ENCODE measurements around the gene PRSS16. TPM values are rescaled to one million over a fixed set of nuclear protein-coding genes. Genes with fewer than 3 reads are reported as not detected.

Gene PRSS16
- total RNA-seq, 1 experiment from 2014 or later, result 16.4 TPM

DNA sequence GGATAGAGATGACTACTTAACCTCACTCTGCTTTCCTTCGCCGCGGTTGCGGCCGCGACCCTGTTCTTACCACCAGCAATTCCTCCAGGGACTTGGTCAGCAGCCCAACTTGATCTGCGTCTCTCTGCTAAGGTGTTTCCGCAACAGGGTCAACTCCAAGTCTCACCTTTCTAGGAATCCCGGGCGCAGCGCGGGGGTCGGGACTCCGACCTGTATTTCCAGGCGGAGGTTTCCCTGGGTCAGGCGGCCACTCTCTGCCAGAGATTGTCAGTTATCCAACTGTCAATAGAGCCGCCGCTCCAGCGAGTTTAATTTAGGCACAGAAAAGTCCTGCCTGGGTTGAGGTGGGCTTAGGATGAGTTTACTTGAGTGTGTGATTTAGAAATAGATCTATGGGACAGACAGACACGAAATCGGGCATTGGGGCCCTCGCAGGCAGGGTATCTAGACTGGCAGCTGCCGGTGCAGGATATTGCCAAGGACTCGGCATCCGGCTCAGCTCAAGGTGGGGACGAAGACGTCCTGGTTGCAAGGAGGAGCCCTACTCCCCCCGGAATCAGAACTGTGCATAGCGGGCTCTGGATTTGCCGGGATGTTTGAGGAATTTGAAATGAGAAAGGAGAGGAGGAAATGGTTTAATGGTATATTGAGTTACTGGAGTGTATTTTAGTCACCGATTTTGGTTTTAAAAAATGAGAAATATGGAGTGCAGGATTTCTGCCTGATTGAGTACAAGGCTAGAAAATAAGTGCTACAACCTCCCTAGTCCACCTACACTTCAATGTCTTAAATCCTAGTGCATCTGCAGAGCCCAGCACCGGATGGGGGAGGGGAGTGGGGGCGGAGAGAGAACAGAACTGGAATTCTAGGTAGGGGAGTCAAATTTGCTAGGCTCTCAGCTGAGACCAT lies 40.9 kb downstream of the PRSS16 start:
- peaks cover 3% of the 10 kb centered on the region for H3K36me3 Mint-ChIP-seq (ENCODE audit: insufficient read depth, unreplicated experiment)
- H3K27me3 Mint-ChIP-seq (ENCODE audit: insufficient read depth, unreplicated experiment), result peaks cover 2% of the 10 kb centered on the region
- peak; percentile 37 to 46 for DNase-seq

GRCh38 chr6:27290065-27290849 lies 42.8 kb downstream of the PRSS16 start:
- Histone ChIP-seq H3K9me3 (no peaks in the 10 kb centered on the region), H3K27me3 (replicated peaks; ENCODE audit: control insufficient read depth, insufficient read depth, low read length) (no peaks in the 10 kb centered on the region), H3K4me3 (ENCODE audit: low read depth, low read length) (no peak overlapping the region), H3K4me1 (peaks cover 9% of the 10 kb centered on the region; the same call in 1 of the 2 replicates), H3K36me3 (ENCODE audit: control insufficient read depth, insufficient read depth, low read length) (no peaks in the 10 kb centered on the region)
- intact Hi-C loops (cut with micrococcal nuclease; ENCODE audit: unreplicated experiment), result no loop called here
- Mint-ChIP-seq H3K4me3 (ENCODE audit: unreplicated experiment) (peak overlapping the region; percentile 10), H3K9me3 (ENCODE audit: unreplicated experiment) (no peaks in the 10 kb centered on the region), H3K27me3 (ENCODE audit: insufficient read depth, unreplicated experiment) (peaks cover 6% of the 10 kb centered on the region), H3K36me3 (ENCODE audit: insufficient read depth, unreplicated experiment) (peaks cover 17% of the 10 kb centered on the region), H3K27ac (ENCODE audit: unreplicated experiment) (no peak overlapping the region), H3K4me1 (ENCODE audit: low read depth, unreplicated experiment) (peaks cover 7% of the 10 kb centered on the region)
- ChIA-PET CTCF (no interaction called here), POLR2A (no interaction called here)
- TF ChIP-seq CTCF (IDR thresholded peaks at IDR 0.05; ENCODE audit: insufficient read depth in 1 of 2, low read depth in 1 of 2, low read length in 1 of 2, severe bottlenecking in 1 of 2, unreplicated experiment in 1 of 2), result no peak
- DNase-seq, result no peak
- no TSS peak for BruUV-seq (replicated peaks)

More for the DNA sequence above, 40.9 kb downstream of the PRSS16 start:
- no peaks in the 10 kb centered on the region for H3K36me3 ChIP-seq (ENCODE audit: control insufficient read depth, insufficient read depth, low read length)
- intact Hi-C loops (cut with micrococcal nuclease; ENCODE audit: unreplicated experiment), result no loop called here
- H3K4me3 ChIP-seq (ENCODE audit: low read depth, low read length), result peak overlapping the region; percentile 43
- BruUV-seq (replicated peaks), result no TSS peak
- ChIA-PET POLR2A (no interaction called here), CTCF (no interaction called here)
- Mint-ChIP-seq H3K27ac (ENCODE audit: unreplicated experiment) (no peak overlapping the region), H3K4me1 (ENCODE audit: low read depth, unreplicated experiment) (peaks cover 5% of the 10 kb centered on the region), H3K9me3 (ENCODE audit: unreplicated experiment) (no peaks in the 10 kb centered on the region), H3K4me3 (ENCODE audit: unreplicated experiment) (peak overlapping the region; percentile 66)
- no peak for TF ChIP-seq CTCF (IDR thresholded peaks at IDR 0.05; ENCODE audit: insufficient read depth in 1 of 2, low read depth in 1 of 2, low read length in 1 of 2, severe bottlenecking in 1 of 2, unreplicated experiment in 1 of 2)
- no peaks in the 10 kb centered on the region for H3K9me3 ChIP-seq
- H3K4me1 ChIP-seq, result peaks cover 9% of the 10 kb centered on the region; the same call in 1 of the 2 replicates
- H3K27me3 ChIP-seq (replicated peaks; ENCODE audit: control insufficient read depth, insufficient read depth, low read length), result no peaks in the 10 kb centered on the region

DNA sequence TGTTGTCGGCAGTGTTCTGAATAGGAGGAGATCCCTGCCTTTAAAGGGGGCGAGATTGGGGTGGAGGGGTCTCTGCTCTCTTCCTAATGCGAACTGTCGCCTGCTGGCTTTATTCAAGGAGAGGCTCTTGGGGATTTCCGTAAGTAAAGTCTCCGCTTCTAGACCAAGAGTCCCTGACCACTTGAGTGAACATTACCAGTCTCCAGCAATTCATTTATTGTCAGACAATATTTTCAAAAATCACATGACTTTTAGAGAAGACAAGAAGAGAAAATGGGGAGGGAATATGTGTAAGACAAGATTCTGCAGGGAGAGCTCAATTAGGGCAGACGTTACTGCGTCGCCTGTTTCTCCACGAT lies 43.3 kb downstream of the PRSS16 start:
- Mint-ChIP-seq H3K4me1 (ENCODE audit: low read depth, unreplicated experiment) (peaks cover 13% of the 10 kb centered on the region), H3K27ac (ENCODE audit: unreplicated experiment) (no peak overlapping the region), H3K4me3 (ENCODE audit: unreplicated experiment) (peak overlapping the region; percentile 10), H3K9me3 (ENCODE audit: unreplicated experiment) (no peaks in the 10 kb centered on the region), H3K27me3 (ENCODE audit: insufficient read depth, unreplicated experiment) (peaks cover 6% of the 10 kb centered on the region), H3K36me3 (ENCODE audit: insufficient read depth, unreplicated experiment) (peaks cover 23% of the 10 kb centered on the region)
- no peaks in the 10 kb centered on the region for H3K36me3 ChIP-seq (ENCODE audit: control insufficient read depth, insufficient read depth, low read length)
- no peaks in the 10 kb centered on the region for H3K9me3 ChIP-seq
- ChIA-PET CTCF (no interaction called here), POLR2A (no interaction called here)
- BruUV-seq (replicated peaks), result no TSS peak
- no peak for TF ChIP-seq CTCF (IDR thresholded peaks at IDR 0.05; ENCODE audit: insufficient read depth in 1 of 2, low read depth in 1 of 2, low read length in 1 of 2, severe bottlenecking in 1 of 2, unreplicated experiment in 1 of 2)
- intact Hi-C loops (cut with micrococcal nuclease; ENCODE audit: unreplicated experiment), result no loop called here
- DNase-seq, result no peak
- peaks cover 9% of the 10 kb centered on the region; the same call in 1 of the 2 replicates for H3K4me1 ChIP-seq
- H3K27me3 ChIP-seq (replicated peaks; ENCODE audit: control insufficient read depth, insufficient read depth, low read length), result no peaks in the 10 kb centered on the region
- H3K4me3 ChIP-seq (ENCODE audit: low read depth, low read length), result no peak overlapping the region

Data from Caco-2 (cell line).